Epithelial cell of esophagus (primary cell): ENCODE data around the gene OR2W3.

Experiments
- DNase-seq: peaks from one replicate; pipeline ENCODE4 v3.0.0; 2010; ENCODE audit warnings: low read depth
- H3K4me3 ChIP-seq: 2 replicates; pipeline ENCODE4 v1.5.1; 2011; ENCODE audit warnings: mild to moderate bottlenecking, low read length, control low read depth
- TF ChIP-seq, protein P1 (sequence below): IDR thresholded peaks from 2 replicates; pipeline ENCODE4 v1.5.1; 2011; ENCODE audit warnings: low read depth, mild to moderate bottlenecking, low read length, control low read depth, inconsistent platforms; ENCODE audit not compliant: insufficient read depth; ENCODE audit errors: missing control alignments

Gene OR2W3

GRCh38 chr1:247857985-247858619, 37.3 kb upstream of the OR2W3 start:
- H3K4me3 ChIP-seq, result no peak overlapping the region
- TF ChIP-seq, protein P1, sequence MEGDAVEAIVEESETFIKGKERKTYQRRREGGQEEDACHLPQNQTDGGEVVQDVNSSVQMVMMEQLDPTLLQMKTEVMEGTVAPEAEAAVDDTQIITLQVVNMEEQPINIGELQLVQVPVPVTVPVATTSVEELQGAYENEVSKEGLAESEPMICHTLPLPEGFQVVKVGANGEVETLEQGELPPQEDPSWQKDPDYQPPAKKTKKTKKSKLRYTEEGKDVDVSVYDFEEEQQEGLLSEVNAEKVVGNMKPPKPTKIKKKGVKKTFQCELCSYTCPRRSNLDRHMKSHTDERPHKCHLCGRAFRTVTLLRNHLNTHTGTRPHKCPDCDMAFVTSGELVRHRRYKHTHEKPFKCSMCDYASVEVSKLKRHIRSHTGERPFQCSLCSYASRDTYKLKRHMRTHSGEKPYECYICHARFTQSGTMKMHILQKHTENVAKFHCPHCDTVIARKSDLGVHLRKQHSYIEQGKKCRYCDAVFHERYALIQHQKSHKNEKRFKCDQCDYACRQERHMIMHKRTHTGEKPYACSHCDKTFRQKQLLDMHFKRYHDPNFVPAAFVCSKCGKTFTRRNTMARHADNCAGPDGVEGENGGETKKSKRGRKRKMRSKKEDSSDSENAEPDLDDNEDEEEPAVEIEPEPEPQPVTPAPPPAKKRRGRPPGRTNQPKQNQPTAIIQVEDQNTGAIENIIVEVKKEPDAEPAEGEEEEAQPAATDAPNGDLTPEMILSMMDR, result no peak
- DNase-seq, result no peak

DNA sequence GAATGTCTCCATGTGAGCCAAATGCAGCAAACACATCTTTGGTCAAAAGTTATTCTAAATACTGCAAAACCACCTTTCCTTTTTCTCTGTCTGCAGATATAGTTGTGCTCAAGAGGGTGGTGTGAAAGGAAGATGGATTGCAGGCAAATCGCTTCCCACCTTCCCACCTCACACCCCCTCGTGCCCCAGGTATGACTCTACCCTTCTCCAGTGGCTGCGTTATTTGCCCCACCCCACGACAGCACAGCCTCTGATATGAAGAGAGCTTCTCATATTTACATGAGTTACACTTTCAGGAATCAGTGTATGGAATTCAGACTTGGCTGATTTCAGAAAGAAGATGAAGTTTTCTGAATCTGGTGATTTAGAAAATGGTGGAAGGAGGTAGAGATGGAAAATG, 32.6 kb upstream of the OR2W3 start:
- TF ChIP-seq, protein P1, result no peak
- H3K4me3 ChIP-seq, result no peak overlapping the region
- DNase-seq, result no peak

- H3K4me3 ChIP-seq, result no peak overlapping the region
- TF ChIP-seq, protein P1, result no peak
- DNase-seq, result no peak
Observed at GRCh38 chr1:247864644-247865043, 30.7 kb upstream of the OR2W3 start.

- no peak for DNase-seq
- H3K4me3 ChIP-seq, result no peak overlapping the region
- TF ChIP-seq, protein P1, result no peak
Observed at GRCh38 chr1:247865416-247865815, 30.0 kb upstream of the OR2W3 start.

- DNase-seq, result no peak
- TF ChIP-seq, protein P1, result no peak
- H3K4me3 ChIP-seq, result no peak overlapping the region
Observed at GRCh38 chr1:247883346-247883745, 12.0 kb upstream of the OR2W3 start.

- H3K4me3 ChIP-seq, result no peak overlapping the region
- TF ChIP-seq, protein P1, result no peak
- no peak for DNase-seq
Observed at GRCh38 chr1:247884797-247885413, 10.5 kb upstream of the OR2W3 start.

- TF ChIP-seq, protein P1, result no peak
- DNase-seq, result no peak
- no peak overlapping the region for H3K4me3 ChIP-seq
Observed at GRCh38 chr1:247895976-247896375, 589 bp downstream of the OR2W3 start.
